HepG2 (cell line): ENCODE measurements around the gene SLC12A9. TPM values are rescaled to one million over a fixed set of nuclear protein-coding genes. Genes with fewer than 3 reads are reported as not detected.

Experiments
- ATAC-seq: fragments of 200-7000 bp; cut with Tn5 transposase; 3 replicates; pipeline ENCODE4 v1.9.1; 2020; ENCODE audit warnings: mild to moderate bottlenecking, moderate library complexity
- BruUV-seq: library from RNA; stranded (reverse); fragments of 400-500 nt; replicated peaks from 2 replicates; lab custom pipeline; 2021; lab: Mats Ljungman, UMichigan
- CTCF ChIA-PET: fragments of 300-600 bp; formaldehyde crosslinking; extraction: SDS; loops from one replicate; lab custom pipeline; 2021; ENCODE audit warnings: low total read pairs, inconsistent platforms, low intra/inter-chr PET ratio; lab: Yijun Ruan, JAX
- POLR2A ChIA-PET: fragments of 350-600 bp; sonication (Branson Sonifier 250); formaldehyde crosslinking; loops from one replicate; lab custom pipeline; 2020; ENCODE audit warnings: antibody characterized with exemption, inconsistent platforms; lab: Yijun Ruan, JAX
- DNase-seq: peaks from one replicate; pipeline ENCODE4 v3.0.0-alpha.2; 2015; ENCODE audit warnings: low spot score
- FAIRE-seq: peaks from 3 replicates; lab custom pipeline; 2011; peaks lifted over from hg19 to GRCh38; lab: Jason Lieb, UNC
- H2AFZ ChIP-seq: one replicate; pipeline ENCODE4 v1.6.1; 2011; ENCODE audit warnings: low read length, inconsistent platforms
- H3K27ac ChIP-seq: fragments of 300-600 bp; 3 replicates; pipeline ENCODE4 v1.8.0; 2011; ENCODE audit warnings: mixed run types, mild to moderate bottlenecking, mixed read lengths, low read length, inconsistent platforms; ENCODE audit not compliant: insufficient read depth; ENCODE audit errors: extremely low read length
- H3K27me3 ChIP-seq, 2 experiments: fragments of 200-600 bp in 1 of 2; 2 replicates in 1 of 2; 3 replicates in 1 of 2; pipeline versions ENCODE4 v1.6.0 to v1.8.0; 2011; ENCODE audit warnings: low read length in 2 of 2, mild to moderate bottlenecking in 2 of 2, moderate library complexity in 2 of 2, inconsistent platforms in 1 of 2; ENCODE audit not compliant: insufficient read depth in 2 of 2, control insufficient read depth in 1 of 2
- H3K36me3 ChIP-seq, 2 experiments: fragments of 200-600 bp in 1 of 2; replicated peaks in 1 of 2; 2 replicates in 1 of 2; 3 replicates in 1 of 2; pipeline versions ENCODE4 v1.5.1 to v1.8.0; 2011; ENCODE audit warnings: low read length in 2 of 2, inconsistent platforms in 1 of 2; ENCODE audit not compliant: insufficient read depth in 2 of 2, control insufficient read depth in 1 of 2
- H3K4me1 ChIP-seq: 2 replicates; pipeline ENCODE4 v1.5.1; 2012; ENCODE audit warnings: low read length, inconsistent platforms; ENCODE audit not compliant: insufficient read depth
- H3K4me2 ChIP-seq: 2 replicates; pipeline ENCODE4 v1.6.0; 2011; ENCODE audit warnings: low read depth, low read length, inconsistent platforms
- H3K4me3 ChIP-seq, 3 experiments: fragments of 200-600 bp in 1 of 3; sonication (generic), shearing (Covaris generic) in 1 of 3; replicated peaks in 1 of 3; 2 replicates each; pipeline ENCODE4 v1.5.1; 2011 to 2016; ENCODE audit warnings: low read length in 3 of 3, inconsistent platforms in 2 of 3, low read depth in 2 of 3, mild to moderate bottlenecking in 2 of 3, control low read depth in 1 of 3, mixed read lengths in 1 of 3; ENCODE audit not compliant: insufficient read depth in 1 of 3
- H3K79me2 ChIP-seq: one replicate; pipeline ENCODE4 v1.6.1; 2011; ENCODE audit warnings: low read length, inconsistent platforms; ENCODE audit not compliant: insufficient read depth
- H3K9ac ChIP-seq: 2 replicates; pipeline ENCODE4 v1.6.0; 2011; ENCODE audit warnings: mild to moderate bottlenecking, low read depth, low read length, inconsistent platforms; ENCODE audit not compliant: insufficient read depth
- H3K9me3 ChIP-seq: 2 replicates; pipeline ENCODE4 v1.5.1; 2012; ENCODE audit warnings: mild to moderate bottlenecking, low read length
- H4K20me1 ChIP-seq: 2 replicates; pipeline ENCODE4 v1.6.0; 2011; ENCODE audit warnings: inconsistent platforms, mild to moderate bottlenecking, low read length, moderate library complexity; ENCODE audit not compliant: insufficient read depth
- HOXA9 ChIP-seq: sonication (generic); formaldehyde crosslinking; IDR thresholded peaks from 2 replicates; pipeline ENCODE4 v1.8.1; 2022; ENCODE audit warnings: missing genetic modification reagents, mild to moderate bottlenecking, moderate library complexity, borderline replicate concordance
- SALL2 ChIP-seq: sonication (generic); formaldehyde crosslinking; IDR thresholded peaks from 2 replicates; pipeline ENCODE4 v1.8.1; 2023; ENCODE audit warnings: mild to moderate bottlenecking, missing genetic modification reagents, inconsistent platforms
- TCF12 ChIP-seq, 2 experiments: fragments of 450-650 bp in 1 of 2; sonication (generic) in 1 of 2; formaldehyde crosslinking in 1 of 2; IDR thresholded peaks; 2 replicates each; pipeline versions ENCODE4 v1.6.1 to v1.8.0; 2017 to 2022; ENCODE audit warnings: antibody characterized with exemption in 1 of 2, mild to moderate bottlenecking in 1 of 2, missing genetic modification reagents in 1 of 2, moderate library complexity in 1 of 2
- TCF7L2 ChIP-seq: IDR thresholded peaks from 2 replicates; pipeline ENCODE4 v1.6.1; 2011; ENCODE audit warnings: mild to moderate bottlenecking, low read depth, low read length, moderate library complexity
- WGBS: methylation state at CpG from one replicate; pipeline ENCODE4 v1.1.6; 2017; ENCODE audit warnings: low lambda C conversion rate; 5-methylcytosine and 5-hydroxymethylcytosine counted together
- in situ Hi-C: cut with HindIII; loops from 2 replicates; pipeline ENCODE4 v1.10.0; 2017; ENCODE audit warnings: low pct_unique_long_range_greater_than_20kb; ENCODE audit not compliant: extremely low pct_ligation_motif_present
- intact Hi-C: fragments of 100-400 bp; cut with micrococcal nuclease; formaldehyde crosslinking; loops from one replicate; pipeline ENCODE4 v1.10.0; 2022; ENCODE audit not compliant: unreplicated experiment
- polyA plus RNA-seq, 8 experiments: library from polyadenylated mRNA; depleted of rRNA in 3 of 8; stranded (reverse) in 7 of 8; unstranded in 1 of 8; fragments of >200 nt; fragmentation: Illumina TruSeq in 4 of 8; extraction: Trizol in 4 of 8; gene quantifications; 2 replicates each; pipeline versions ENCODE4 v1.2.1 to v1.2.3, GENCODE V29; 2011 to 2016; ENCODE audit warnings: low read depth in 4 of 8, missing spikeins in 1 of 8, mixed read lengths in 1 of 8; ENCODE audit not compliant: insufficient read depth in 1 of 8
- total RNA-seq, 5 experiments: library from RNA; depleted of rRNA; stranded (reverse); fragments of >200 nt; fragmentation: Illumina TruSeq; extraction: Trizol; gene quantifications; 2 replicates each; pipeline ENCODE4 v1.2.3, GENCODE V29; 2016; ENCODE audit warnings: low read depth in 1 of 5
- TF ChIP-seq, protein P1 (sequence below): sonication (generic); formaldehyde crosslinking; IDR thresholded peaks from 2 replicates; pipeline ENCODE4 v1.4.0; 2020; ENCODE audit warnings: missing genetic modification reagents, borderline replicate concordance
- TF ChIP-seq, protein P2 (sequence below): sonication (generic); formaldehyde crosslinking; IDR thresholded peaks from 2 replicates; pipeline ENCODE4 v1.5.1; 2020; ENCODE audit warnings: mild to moderate bottlenecking, missing genetic modification reagents, moderate library complexity

SLC12A9 gene
- total and polyA plus RNA-seq, 2 of the 13 experiments (the other 11 are each of a cell fraction or from before 2014, with no cell fraction given) = 8.7 to 16.6 TPM

DNA sequence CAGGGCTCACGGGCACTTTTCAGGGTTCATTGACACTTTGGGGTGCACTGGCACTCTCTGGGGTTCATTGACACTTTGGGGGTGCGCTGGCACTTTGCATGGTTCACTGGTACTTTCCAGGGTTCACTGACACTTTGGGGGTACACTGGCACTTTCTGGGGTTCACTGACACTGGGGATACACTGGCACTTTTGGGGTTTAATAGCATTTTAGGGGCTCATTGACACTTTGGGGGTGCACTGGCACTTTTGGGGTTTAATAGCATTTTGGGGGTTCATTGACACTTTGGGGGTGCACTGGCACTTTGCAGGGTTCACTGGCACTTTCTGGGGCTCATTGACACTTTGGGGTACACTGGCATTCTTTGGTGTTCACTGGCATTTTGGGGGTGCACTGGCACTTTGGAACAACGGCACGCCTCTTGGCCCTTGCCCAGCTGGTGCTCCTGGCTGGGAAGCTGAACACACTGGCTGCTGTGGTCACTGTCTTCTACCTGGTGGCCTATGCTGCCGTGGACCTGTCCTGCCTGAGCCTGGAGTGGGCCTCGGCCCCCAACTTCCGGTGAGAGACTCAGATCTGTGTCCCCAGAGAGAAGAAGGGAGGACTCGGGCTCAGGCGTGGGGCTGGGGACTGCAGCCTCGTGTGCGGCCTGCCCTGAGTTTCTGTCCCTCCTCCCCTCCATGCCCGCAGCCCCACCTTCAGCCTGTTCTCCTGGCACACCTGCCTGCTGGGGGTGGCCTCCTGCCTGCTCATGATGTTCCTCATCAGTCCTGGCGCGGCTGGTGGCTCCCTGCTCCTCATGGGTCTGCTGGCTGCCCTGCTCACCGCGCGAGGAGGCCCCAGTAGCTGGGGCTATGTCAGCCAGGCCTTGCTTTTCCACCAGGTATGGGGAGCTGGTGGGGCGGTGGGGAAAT, 8.4 kb downstream of the SLC12A9 start:
- 96% methylated on average over 14 of the region's 18 CpGs for WGBS
- Histone ChIP-seq H3K27me3 (no peaks in the 10 kb centered on the region), H3K4me3 (no peak overlapping the region), H3K9ac (no peak overlapping the region), H2AFZ (no peak overlapping the region), H3K4me2 (no peak overlapping the region), H3K9me3 (no peaks in the 10 kb centered on the region), H3K36me3 (peaks cover 6 to 10% of the 10 kb centered on the region in 2 experiments; a peak in 4 of 5 replicates), H3K4me1 (peaks cover 19% of the 10 kb centered on the region), H3K27ac (no peak overlapping the region), H3K79me2 (no peaks in the 10 kb centered on the region), H4K20me1 (no peaks in the 10 kb centered on the region)
- no TSS peak for BruUV-seq
- intact Hi-C loops = no loop called here
- no peak for FAIRE-seq
- no peak for ATAC-seq
- in situ Hi-C loops = no loop called here
- DNase-seq = no peak
- TF ChIP-seq, protein P1, sequence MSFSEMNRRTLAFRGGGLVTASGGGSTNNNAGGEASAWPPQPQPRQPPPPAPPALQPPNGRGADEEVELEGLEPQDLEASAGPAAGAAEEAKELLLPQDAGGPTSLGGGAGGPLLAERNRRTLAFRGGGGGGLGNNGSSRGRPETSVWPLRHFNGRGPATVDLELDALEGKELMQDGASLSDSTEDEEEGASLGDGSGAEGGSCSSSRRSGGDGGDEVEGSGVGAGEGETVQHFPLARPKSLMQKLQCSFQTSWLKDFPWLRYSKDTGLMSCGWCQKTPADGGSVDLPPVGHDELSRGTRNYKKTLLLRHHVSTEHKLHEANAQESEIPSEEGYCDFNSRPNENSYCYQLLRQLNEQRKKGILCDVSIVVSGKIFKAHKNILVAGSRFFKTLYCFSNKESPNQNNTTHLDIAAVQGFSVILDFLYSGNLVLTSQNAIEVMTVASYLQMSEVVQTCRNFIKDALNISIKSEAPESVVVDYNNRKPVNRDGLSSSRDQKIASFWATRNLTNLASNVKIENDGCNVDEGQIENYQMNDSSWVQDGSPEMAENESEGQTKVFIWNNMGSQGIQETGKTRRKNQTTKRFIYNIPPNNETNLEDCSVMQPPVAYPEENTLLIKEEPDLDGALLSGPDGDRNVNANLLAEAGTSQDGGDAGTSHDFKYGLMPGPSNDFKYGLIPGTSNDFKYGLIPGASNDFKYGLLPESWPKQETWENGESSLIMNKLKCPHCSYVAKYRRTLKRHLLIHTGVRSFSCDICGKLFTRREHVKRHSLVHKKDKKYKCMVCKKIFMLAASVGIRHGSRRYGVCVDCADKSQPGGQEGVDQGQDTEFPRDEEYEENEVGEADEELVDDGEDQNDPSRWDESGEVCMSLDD (CRISPR knock-in tag) = peak; percentile 50; the same call in 1 of the 2 replicates
- no peak for TF ChIP-seq SALL2 (CRISPR knock-in tag)
- POLR2A ChIA-PET = no interaction called here
- CTCF ChIA-PET = no interaction called here

DNA sequence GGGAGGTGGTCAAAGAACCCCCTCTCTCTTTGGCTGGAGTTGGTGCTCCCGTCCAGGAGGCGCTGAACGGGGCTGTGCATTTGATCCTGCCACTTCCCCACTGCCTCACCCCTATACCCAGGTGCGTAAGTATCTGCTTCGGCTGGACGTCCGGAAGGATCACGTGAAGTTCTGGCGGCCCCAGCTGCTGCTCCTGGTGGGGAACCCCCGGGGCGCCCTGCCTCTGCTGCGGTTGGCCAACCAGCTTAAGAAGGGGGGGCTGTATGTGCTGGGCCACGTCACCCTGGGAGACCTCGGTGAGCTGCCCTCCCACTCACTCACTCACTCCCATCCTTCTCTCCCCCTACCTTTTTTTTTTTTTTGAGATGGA, 9.1 kb downstream of the SLC12A9 start:
- no TSS peak for BruUV-seq
- Histone ChIP-seq H2AFZ (no peak overlapping the region), H4K20me1 (no peaks in the 10 kb centered on the region), H3K4me1 (peaks cover 19% of the 10 kb centered on the region), H3K4me2 (no peak overlapping the region), H3K9me3 (no peaks in the 10 kb centered on the region), H3K27ac (no peak overlapping the region), H3K79me2 (no peaks in the 10 kb centered on the region), H3K9ac (no peak overlapping the region), H3K36me3 (peaks cover 6 to 10% of the 10 kb centered on the region in 2 experiments; a peak in 4 of 5 replicates), H3K27me3 (no peaks in the 10 kb centered on the region), H3K4me3 (no peak overlapping the region)
- intact Hi-C loops = no loop called here
- 97% methylated on average over 13 of the region's 14 CpGs for WGBS
- no peak for DNase-seq
- FAIRE-seq = no peak
- ChIA-PET CTCF (no interaction called here), POLR2A (no interaction called here)
- in situ Hi-C loops = no loop called here
- ATAC-seq = no peak
- TF ChIP-seq HOXA9 (no peak), TCF7L2 (no peak), TCF12 (IDR thresholded peaks at IDR 0.05) (no peak), TCF12 (CRISPR knock-in tag; IDR thresholded peaks at IDR 0.05) (no peak)
- TF ChIP-seq, protein P2, sequence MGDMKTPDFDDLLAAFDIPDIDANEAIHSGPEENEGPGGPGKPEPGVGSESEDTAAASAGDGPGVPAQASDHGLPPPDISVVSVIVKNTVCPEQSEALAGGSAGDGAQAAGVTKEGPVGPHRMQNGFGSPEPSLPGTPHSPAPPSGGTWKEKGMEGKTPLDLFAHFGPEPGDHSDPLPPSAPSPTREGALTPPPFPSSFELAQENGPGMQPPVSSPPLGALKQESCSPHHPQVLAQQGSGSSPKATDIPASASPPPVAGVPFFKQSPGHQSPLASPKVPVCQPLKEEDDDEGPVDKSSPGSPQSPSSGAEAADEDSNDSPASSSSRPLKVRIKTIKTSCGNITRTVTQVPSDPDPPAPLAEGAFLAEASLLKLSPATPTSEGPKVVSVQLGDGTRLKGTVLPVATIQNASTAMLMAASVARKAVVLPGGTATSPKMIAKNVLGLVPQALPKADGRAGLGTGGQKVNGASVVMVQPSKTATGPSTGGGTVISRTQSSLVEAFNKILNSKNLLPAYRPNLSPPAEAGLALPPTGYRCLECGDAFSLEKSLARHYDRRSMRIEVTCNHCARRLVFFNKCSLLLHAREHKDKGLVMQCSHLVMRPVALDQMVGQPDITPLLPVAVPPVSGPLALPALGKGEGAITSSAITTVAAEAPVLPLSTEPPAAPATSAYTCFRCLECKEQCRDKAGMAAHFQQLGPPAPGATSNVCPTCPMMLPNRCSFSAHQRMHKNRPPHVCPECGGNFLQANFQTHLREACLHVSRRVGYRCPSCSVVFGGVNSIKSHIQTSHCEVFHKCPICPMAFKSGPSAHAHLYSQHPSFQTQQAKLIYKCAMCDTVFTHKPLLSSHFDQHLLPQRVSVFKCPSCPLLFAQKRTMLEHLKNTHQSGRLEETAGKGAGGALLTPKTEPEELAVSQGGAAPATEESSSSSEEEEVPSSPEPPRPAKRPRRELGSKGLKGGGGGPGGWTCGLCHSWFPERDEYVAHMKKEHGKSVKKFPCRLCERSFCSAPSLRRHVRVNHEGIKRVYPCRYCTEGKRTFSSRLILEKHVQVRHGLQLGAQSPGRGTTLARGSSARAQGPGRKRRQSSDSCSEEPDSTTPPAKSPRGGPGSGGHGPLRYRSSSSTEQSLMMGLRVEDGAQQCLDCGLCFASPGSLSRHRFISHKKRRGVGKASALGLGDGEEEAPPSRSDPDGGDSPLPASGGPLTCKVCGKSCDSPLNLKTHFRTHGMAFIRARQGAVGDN = no peak
